ENCODE results near the gene CCDC43.

- TF ChIP-seq CTCF (conservative IDR thresholded peaks at IDR 0.05; ENCODE audit: low read depth, low read length), result no peak
- no peak for TF ChIP-seq EZH2phosphoT487 (IDR thresholded peaks at IDR 0.05; ENCODE audit: borderline replicate concordance, low read length)
Observed at GRCh38 chr17:44648963-44649362, 40.6 kb downstream of the CCDC43 start.

Data from PC-3 (cell line).